Daoy (cell line): ENCODE data around the gene LY9. TPM values are rescaled to one million over a fixed set of nuclear protein-coding genes. Genes with fewer than 3 reads are reported as not detected.
"Not testable (repeated sequence)": the region's sequence is repeated elsewhere in the genome, so short reads cannot be mapped to it uniquely, and the experiment has no call there.

ENCODE experiments used
- DNase-seq: peaks from one replicate; pipeline ENCODE4 v3.0.0-alpha.2; 2015; ENCODE audit warnings: low read depth
- total RNA-seq: library from RNA; depleted of rRNA; stranded (reverse); fragments of >200 nt; shearing (Covaris generic); gene quantifications from 2 replicates; pipeline ENCODE4 v1.2.3, GENCODE V29; 2014

Gene LY9
- total RNA-seq, 1 experiment from 2014 or later, result 0.06 TPM

DNA sequence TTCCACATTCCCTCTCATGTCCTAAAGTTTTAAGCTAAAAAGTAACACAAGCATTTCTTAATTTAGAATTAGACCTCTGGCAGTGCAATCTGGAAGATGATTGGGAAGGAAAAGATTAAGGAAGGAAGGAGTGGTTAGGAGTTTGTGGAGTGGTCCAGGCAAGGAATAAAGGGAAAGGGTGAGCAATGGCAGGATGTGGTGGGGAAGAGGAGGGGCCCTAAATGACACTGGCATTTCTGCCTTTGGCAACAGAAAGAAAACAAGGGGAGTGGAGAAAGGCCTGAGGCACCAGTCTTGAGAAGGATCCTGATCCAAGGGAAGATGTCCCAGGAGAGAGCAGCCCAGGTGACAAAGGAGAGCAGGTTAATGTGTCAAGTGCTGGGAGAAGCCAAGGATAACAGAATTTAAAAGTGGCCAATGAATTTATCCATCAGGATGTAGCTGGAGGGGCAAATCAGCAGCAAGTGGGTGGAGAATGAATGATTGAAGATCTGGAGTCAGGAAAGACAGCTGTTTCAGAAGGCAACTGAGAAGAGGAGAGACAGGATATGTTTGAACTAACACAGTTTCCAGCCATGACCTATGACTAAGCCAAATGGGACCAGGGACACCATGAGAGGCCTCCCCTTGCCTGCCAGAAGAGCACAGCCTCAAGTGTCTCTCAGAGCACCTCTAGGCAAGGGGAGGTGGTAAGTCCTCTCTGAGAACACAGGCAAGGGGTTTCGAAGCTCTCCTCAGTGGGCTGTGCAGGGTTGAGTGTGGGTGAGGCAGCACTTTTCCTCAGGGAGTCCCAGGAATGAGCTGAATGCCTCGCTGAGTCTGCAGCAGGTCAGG, 20.9 kb upstream of the LY9 start:
- DNase-seq, result peak; percentile 63

DNA sequence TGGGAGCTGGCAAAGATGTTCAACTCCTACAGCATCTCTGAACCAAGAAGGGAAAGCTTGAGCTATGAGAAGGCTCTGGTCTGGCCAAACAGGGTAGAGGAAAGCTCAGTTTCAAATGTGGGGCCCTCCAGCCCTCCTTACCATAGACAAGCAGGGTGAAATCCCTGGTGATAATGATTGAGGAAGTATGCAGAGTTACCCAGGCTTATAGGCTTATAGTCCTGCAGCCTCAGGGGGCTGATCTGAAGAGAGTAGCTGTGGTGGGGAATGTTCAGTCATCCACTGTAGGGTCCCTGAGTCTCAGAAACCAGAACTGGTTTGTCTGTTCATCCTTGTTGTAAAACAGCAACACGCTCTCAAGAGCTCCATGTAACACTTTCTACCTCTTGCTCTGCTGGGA, 19.8 kb upstream of the LY9 start:
- DNase-seq, result no peak

DNA sequence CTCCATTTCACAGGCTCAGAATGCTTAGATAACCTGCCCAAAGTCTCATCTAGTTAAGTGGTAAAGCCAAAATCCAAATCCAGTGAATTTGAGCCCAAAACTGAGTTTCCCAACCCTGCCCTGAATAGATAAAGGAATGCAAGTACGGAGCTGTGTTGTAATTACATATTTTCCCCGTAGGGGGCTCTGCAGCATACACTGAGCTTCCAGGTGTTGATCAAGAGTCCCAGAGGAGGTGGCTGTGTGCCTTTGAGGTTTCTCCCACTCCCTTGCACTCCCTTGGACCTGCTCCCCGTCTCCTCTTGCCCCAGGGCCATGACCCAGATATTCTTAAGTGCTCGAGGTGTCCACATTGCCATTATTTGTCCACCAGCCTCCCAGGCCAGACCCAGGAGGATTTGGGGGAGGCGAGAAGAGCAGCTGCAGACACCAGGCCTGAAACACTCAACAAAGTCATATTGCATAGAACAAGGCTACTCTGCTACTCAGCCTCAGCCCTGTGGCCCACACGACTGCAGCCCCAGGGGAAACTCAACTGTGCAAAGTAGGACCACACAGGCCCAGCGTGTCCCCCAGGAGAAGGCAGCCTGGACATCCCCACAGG, 18.4 kb upstream of the LY9 start:
- DNase-seq, result peak; percentile 25

DNA sequence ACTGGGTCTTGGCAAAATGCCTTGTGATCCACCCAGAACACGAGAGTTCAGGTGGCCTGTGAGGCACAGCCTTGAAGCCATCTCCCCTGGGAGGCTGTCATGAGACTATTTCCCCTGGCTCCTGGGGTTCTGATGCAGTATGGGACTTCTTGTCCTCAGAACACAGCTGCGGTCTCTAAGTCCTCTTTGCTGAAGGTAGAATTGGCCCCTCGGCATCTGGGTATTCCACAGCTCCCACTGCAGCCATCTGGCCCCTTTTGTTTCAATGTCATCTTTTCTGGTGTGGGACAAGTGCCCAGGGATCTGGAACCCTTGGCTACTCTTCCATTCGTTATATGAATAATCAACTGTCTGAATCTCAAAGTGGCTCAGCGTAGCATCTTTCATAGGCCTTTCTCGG, 17.0 kb upstream of the LY9 start:
- DNase-seq, result no peak

DNA sequence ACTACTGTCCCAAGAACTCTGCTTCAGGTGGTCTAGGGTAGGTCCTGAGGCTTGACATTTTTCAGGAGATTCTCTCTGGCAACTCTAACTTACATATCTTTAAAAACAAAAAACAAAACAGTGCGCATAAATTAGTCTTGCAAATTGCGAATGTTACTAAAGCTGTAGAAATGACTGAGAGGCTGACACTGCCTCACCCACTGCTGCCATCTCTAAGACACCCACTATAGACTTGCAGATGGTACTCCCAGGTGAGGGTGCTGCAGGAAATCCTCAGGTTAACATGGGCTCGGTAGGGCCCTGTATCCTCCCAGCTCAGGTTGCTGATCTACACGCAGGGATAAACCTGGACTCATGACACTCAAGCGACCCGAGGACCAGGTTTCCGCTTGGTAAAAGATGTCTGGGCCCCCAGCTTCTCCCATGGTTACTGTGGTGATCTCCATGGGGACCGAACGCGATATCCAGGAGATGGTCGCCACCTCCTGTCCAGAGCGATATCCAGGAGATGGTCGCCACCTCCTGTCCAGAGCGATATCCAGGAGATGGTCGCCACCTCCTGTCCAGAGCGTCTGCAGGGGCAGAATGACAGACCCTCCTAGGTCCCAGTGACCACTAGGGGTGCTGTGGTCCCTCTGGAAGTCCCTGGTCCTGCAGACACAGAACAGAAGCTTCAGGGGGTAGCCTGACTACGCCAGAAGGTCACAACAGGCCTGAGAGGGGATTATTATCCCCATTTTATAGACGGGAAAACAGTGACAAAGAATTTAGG, 16.2 kb upstream of the LY9 start:
- peak; percentile 59 for DNase-seq

DNA sequence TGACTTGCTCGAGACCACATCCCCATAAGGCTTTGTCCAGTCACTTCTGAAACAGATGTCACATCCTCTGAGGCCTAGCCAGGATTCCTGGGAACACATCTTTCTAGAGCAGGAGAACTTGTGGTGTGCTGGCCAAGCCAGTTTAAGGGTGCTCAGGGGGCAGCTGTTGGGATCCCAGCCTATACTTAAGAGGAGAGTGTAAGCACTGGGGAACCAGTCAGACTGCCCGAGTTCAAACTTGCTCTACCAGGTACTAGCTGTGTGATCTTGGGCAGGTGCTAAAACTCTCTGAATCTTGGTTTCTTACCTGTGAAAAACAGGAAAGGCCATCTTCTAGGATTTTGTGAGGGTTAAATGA, 15.6 kb upstream of the LY9 start:
- DNase-seq, result no peak

DNA sequence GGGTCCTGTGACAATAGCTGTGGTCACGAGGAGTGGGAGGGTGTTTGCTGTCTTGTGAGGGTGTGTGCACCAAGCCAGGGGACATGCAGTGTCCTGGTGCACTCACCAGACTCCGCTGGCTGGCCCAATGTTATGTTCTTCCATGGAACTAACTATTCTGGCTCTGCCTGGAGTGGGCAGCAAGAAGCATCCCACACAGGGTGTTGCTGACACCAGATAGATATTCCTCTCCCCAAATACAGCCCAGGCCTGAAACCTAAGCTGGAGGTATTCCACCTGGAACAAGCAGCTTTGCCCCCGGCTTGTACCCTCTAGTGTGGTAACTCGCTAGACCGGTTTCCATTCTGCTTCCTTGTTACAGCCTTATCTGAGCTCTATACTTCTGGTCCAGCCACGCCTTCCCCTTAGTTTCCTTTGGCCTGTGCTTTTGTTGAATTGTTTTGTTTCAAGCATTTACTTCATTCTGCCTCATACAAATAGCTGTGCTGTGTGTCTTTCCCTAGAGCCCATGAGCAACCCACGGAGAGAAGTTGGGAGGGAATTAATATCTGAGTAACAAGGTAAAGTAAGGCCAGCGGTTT, 14.7 kb upstream of the LY9 start:
- no peak for DNase-seq

DNA sequence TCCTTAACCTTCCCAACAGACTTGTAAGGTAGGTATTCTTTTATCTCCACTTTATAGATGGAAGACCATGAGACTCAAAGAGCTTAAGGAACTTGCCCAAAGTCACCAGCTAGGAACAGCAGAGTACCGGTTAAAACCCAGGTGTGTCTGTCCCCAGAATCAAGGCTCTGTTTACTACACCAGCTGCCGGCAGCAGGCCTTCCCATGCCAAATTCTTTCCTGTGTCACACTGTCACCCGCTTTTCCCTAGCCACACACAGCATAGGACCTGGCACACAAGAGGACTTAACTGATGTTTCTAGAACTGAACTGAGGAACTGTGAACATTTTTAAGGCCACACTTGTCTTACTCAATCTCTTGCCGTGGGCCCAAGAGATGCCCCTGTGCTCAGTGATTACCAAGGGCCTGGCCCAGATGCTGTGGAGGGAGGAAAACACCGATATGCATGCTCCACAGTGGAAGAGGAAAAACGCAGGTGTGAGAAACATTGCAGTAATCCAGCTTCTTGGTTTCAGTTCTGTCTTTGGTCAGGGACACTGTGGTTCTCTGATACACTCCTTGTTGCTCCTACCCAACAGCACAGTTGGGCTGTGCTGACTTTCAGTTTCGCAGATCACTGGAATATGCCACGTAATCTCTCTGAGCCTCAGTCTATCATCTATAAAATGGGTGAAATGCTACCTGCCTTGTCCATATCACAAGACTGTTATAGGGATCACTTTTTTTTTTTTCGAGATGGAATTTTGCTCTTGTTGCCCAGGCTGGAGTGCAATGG, 13.9 kb upstream of the LY9 start:
- DNase-seq, result no peak

DNA sequence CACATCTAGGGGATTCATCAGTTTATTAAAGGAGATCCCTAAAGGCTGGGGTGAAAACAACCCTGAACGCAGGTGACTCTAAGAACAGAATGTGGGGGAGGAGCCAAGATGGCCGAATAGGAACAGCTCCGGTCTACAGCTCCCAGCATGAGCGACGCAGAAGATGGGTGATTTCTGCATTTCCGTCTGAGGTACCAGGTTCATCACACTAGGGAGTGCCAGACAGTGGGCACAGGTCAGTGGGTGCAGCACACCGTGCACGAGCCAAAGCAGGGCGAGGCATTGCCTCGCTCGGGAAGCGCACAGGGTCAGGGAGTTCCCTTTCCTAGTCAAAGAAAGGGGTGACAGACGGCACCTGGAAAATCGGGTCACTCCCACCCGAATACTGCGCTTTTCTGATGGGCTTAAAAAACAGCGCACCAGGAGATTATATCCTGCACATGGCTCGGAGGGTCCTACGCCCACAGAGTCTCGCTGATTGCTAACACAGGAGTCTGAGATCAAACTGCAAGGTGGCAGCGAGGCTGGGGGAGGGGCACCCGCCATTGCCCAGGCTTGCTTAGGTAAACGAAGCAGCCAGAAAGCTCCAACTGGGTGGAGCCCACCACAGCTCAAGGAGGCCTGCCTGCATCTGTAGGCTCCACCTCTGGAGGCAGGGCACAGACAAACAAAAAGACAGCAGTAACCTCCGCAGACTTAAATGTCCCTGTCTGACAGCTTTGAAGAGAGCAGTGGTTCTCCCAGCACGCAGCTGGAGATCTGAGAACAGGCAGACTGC, 12.8 kb upstream of the LY9 start:
- not testable (repeated sequence) for DNase-seq

DNA sequence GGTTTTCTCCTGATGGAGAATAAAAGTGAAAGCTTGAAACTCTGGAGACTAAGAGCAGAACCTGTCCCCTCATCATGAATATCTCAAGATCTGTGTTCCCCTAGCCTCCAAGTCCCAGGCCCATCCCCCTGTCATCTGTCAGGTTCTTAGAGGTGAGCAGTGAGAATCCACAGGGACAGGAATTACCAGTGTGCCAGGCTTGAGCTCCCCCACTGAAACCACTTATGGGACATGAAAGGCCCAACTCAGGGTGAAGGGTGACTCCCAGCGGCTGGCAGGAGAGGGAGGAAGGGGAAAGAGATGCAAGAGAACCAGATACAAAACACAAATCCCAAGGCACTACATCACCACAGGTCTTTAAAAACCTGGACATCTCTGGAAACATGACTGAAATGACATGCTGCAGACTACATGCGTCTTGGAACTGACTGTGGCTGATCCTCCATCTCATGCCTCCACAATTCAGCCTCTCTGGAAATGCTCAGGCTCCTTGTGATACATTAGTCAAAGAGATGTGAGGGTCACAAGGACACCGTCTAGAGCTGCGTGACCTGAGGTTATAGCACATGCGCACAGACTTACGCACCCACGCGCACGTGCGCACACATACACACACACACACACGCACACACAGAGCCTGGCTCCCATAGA, 6.8 kb upstream of the LY9 start:
- DNase-seq, result no peak

DNA sequence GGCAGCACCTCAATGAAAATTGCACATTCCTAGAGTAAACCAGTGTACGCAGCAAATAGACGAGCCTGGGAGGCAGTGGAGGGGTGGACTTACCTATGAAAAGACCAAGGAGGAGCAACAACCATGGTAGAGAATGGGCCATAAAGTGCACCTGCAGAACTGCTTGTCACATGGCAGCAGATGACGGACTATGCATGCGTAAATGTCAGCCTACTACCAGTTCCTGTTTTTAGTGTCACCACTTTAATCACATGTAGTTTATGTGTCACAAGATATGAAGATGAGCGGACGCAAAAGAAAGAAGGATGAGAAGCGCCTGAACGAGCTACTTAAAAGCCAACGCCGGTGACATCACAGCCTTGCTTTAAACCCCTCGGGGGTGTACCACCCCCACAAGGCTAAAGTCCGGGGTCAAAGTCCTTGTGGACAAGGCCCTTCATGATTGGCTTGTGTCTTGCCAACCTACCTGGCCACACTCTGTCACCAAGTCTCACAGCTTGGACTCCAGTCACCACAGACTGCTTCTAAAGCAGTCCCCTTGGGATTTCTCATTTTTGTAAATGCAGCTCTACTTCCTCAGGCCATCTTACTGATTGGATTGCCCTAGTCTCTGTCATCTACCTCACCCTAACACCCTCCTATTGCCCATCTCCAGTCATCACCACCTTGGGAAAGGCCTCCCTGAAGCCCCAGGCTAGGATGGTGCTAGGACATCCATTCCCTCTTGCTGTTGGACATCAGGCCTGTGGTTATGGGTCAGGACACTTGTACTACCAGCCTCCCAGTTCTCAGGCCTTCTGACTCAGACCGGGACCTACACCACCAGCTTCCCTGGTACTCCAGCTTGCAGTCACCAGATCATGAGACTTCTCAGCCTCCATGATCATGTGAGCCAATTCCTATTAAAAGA, 6.0 kb upstream of the LY9 start:
- DNase-seq, result no peak

DNA sequence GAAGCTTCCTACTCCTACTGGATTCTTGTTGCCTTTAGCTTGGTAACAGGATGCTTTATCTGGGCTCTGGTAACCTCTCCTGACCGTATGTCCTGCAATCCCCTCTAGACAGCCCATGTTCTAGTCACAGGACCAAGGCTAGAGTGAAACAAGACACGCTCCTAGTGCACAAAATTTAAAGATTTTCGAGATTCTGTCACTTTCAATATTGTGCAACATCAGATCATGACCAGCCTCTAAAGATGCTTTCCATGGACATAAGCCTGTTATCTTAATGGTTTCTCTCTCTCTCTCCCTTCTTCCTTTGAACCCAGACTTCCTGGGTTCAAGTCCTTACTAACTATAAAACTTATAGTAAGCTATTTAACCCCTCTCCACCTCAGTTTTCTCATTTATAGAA, 1.6 kb upstream of the LY9 start:
- no peak for DNase-seq

DNA sequence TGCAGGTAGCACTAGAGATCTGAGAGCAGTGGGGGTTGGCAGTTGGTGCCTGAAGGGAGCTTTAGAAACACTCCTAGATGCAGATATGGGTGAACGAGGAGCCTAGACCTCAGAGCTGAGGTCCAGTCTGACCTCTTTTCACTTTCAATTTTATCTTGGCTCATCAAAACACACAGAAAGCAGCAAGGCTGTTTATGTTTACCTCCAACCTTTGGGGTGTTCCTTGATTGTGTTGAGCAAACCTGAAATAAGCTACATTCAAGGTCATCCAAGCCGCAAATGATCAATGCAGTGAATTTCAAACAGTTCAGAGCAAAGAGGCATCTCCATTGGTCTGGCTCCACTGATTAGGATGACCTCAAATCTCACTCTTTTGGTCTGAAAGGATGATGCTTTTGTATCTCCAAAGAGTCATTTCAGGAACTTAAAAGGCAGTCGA, 1.3 kb downstream of the LY9 start:
- DNase-seq, result no peak

DNA sequence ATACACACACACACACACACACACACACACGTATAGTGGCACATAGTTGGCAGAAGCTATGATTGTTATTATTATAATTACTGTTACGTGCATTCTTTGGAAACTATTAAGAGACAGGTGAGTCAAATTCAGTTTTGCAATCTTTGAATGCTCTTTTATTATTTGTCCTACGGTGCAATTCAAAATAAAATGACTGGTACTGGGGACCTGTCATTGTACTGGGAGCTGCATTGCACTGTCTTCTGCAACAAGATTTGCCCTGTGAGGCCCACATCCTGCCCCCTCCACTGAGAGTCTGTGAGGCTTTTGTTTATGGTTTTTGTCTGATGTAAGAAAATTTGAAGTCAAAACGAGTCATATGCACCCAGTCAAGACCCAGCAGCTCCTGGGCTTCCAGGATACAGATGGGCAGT, 1.9 kb downstream of the LY9 start:
- no peak for DNase-seq

DNA sequence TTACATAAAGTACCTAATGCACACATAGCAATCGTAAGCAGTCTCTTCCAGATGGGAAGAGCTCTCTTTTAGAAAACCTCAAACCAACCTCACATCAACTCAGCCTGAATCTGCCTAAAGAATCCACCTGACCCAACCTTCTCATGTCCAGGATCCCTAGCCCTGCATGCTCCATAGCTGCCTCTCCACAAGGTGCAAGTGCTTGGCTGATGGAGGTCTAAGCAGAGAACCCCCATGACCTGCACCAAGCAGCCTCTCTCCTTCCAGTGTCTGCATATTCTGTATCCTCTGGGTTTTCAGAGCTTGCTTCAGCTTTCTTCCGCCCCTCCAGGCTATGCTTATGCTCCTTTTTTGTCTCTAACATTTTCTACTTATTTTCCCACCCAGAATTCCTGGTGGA, 2.5 kb downstream of the LY9 start:
- no peak for DNase-seq

DNA sequence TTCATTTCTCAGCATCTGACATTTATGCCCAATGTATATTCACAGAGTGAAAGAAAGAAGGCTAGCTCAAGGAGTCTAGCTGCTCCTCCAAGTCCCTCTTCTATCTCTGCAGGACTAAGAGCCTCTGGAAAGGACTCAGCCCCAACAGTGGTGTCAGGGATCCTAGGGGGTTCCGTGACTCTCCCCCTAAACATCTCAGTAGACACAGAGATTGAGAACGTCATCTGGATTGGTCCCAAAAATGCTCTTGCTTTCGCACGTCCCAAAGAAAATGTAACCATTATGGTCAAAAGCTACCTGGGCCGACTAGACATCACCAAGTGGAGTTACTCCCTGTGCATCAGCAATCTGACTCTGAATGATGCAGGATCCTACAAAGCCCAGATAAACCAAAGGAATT, 3.7 kb downstream of the LY9 start:
- no peak for DNase-seq

DNA sequence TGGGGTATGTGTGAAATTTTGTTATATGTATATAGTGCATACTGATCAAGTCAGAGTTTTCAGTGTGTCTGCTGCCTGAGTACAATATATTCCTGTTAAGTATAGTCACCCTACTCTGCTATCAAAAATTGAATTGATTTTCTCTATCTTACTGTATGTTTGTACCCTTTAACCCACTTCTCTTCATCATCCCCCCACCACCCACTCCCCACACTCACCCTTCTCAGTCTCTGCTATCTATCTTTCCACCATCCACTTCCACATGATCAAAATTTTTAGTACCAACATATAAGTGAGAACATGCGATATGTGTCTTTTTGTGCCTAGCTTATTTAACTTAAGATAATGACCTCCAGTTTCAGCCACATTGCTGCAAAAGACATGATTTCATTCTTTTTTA, 4.2 kb downstream of the LY9 start:
- no peak for DNase-seq

DNA sequence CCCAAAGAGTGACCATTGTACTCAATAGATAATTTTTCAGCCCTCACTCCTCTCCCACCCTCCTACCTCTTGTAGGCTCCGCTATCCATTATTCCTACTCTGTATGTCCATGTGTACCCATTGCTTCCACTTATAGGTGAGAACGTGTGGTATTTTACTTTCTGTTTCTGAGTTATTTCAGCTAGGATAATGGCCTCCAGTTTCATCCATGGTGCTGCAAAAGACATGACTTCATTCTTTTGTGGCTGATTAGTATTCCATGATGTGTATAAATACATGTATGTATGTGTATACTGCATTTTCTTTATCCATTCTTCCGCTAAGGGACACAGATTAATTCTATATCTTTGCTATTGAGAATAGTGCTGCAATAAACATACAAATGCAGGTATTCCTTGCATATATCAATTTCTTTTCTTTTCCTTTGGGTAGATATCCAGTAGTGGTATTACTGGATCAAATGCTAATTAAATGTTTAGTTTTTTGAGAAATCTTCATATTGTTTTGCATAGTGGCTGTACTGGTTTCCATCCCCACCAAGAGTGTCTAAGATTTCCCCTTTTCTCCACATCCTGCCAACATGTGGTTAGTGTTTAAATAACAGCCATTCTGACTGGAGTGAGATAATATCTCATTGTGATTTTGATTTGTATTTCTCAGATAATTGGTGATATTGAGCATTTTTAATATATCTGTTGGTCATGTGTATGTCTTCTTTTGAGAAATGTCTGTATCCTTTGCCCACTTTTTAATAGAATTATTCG, 4.9 kb downstream of the LY9 start:
- no peak for DNase-seq
